Endothelial cell of umbilical vein (primary cell): Measurements from ENCODE around the gene AKNA. TPM values are rescaled to one million over a fixed set of nuclear protein-coding genes. Genes with fewer than 3 reads are reported as not detected.
"Not testable (repeated sequence)": the region's sequence is repeated elsewhere in the genome, so short reads cannot be mapped to it uniquely, and the experiment has no call there.

Experiments used
- BruUV-seq: library from RNA; stranded (reverse); fragments of 400-500 nt; replicated peaks from 2 replicates; lab custom pipeline; 2021; lab: Mats Ljungman, UMichigan
- CTCF ChIA-PET: fragments of 300-600, 350-600 bp; sonication (Branson Sonifier 250); formaldehyde crosslinking; loops from one replicate; lab custom pipeline; 2021; ENCODE audit warnings: antibody characterized with exemption, inconsistent platforms; lab: Charles Lee
- POLR2A ChIA-PET: fragments of 300-600, 350-600 bp; sonication (Branson Sonifier 250); formaldehyde crosslinking; loops from one replicate; lab custom pipeline; 2021; ENCODE audit warnings: antibody characterized with exemption, inconsistent platforms; lab: Charles Lee
- DNase-seq: peaks from one replicate; pipeline ENCODE4 v3.0.0-alpha.2; 2011; ENCODE audit warnings: low read depth, low spot score
- FAIRE-seq: peaks from 2 replicates; lab custom pipeline; 2011; peaks lifted over from hg19 to GRCh38; lab: Jason Lieb, UNC
- H2AFZ ChIP-seq: 2 replicates; pipeline ENCODE4 v1.6.0; 2012; ENCODE audit warnings: low read depth, low read length, control low read depth, inconsistent platforms
- H3K27ac ChIP-seq: 2 replicates; pipeline ENCODE4 v1.5.1; 2011; ENCODE audit warnings: low read depth, mild to moderate bottlenecking, control low read depth, low read length, moderate library complexity; ENCODE audit not compliant: insufficient read depth
- H3K27me3 ChIP-seq, 2 experiments: 2 replicates each; pipeline versions ENCODE4 v1.6.0 to v1.6.1; 2011; ENCODE audit warnings: low read length in 2 of 2, mixed read lengths in 1 of 2; ENCODE audit not compliant: control insufficient read depth in 2 of 2, insufficient read depth in 2 of 2
- H3K36me3 ChIP-seq, 2 experiments: 2 replicates in 1 of 2; 3 replicates in 1 of 2; pipeline ENCODE4 v1.5.1; 2011; ENCODE audit warnings: low read length in 2 of 2, mild to moderate bottlenecking in 1 of 2, moderate library complexity in 1 of 2; ENCODE audit not compliant: control insufficient read depth in 2 of 2, insufficient read depth in 2 of 2; ENCODE audit errors: extremely low read depth in 1 of 2
- H3K4me1 ChIP-seq: 3 replicates; pipeline ENCODE4 v1.5.1; 2011; ENCODE audit warnings: mild to moderate bottlenecking, low read length; ENCODE audit not compliant: control insufficient read depth, insufficient read depth; ENCODE audit errors: extremely low read depth
- H3K4me2 ChIP-seq: 2 replicates; pipeline ENCODE4 v1.6.1; 2011; ENCODE audit warnings: low read length, control low read depth, mixed read lengths; ENCODE audit not compliant: insufficient read depth
- H3K4me3 ChIP-seq, 3 experiments: fragments of 200-600 bp in 1 of 3; sonication (generic), shearing (Covaris generic) in 1 of 3; replicated peaks in 1 of 3; 2 replicates each; pipeline ENCODE4 v1.5.1; 2011 to 2016; ENCODE audit warnings: control low read depth in 3 of 3, low read length in 3 of 3, mild to moderate bottlenecking in 2 of 3, inconsistent platforms in 1 of 3, low read depth in 1 of 3, moderate library complexity in 1 of 3; ENCODE audit not compliant: insufficient read depth in 1 of 3
- H3K79me2 ChIP-seq: 2 replicates; pipeline ENCODE4 v1.6.0; 2012; ENCODE audit warnings: low read length, inconsistent platforms; ENCODE audit not compliant: control insufficient read depth, insufficient read depth
- H3K9ac ChIP-seq: replicated peaks from 2 replicates; pipeline ENCODE3; 2011; ENCODE audit warnings: low read length, control low read depth; ENCODE audit not compliant: insufficient read depth; ENCODE audit errors: extremely low read depth
- H3K9me1 ChIP-seq: replicated peaks from 3 replicates; pipeline ENCODE4 v1.6.0; 2011; ENCODE audit warnings: mild to moderate bottlenecking, low read length; ENCODE audit not compliant: control insufficient read depth, insufficient read depth; ENCODE audit errors: extremely low read depth
- H3K9me3 ChIP-seq: replicated peaks from 2 replicates; pipeline ENCODE4 v1.5.1; 2012; ENCODE audit warnings: low read length, inconsistent platforms; ENCODE audit not compliant: control insufficient read depth, insufficient read depth
- H4K20me1 ChIP-seq: replicated peaks from 2 replicates; pipeline ENCODE3; 2011; ENCODE audit warnings: mild to moderate bottlenecking, low read length; ENCODE audit not compliant: control insufficient read depth, insufficient read depth; ENCODE audit errors: extremely low read depth
- dilution Hi-C: fragments of 300-500 bp; cut with MboI; formaldehyde crosslinking; loops from one replicate; pipeline ENCODE4 v1.15.0; 2019; ENCODE audit warnings: low sequenced_read_pairs; ENCODE audit not compliant: extremely low pct_ligation_motif_present
- intact Hi-C: fragments of 100-400 bp; cut with micrococcal nuclease; formaldehyde crosslinking; loops from one replicate; pipeline ENCODE4 v1.10.0; 2022
- polyA plus RNA-seq, 4 experiments: library from polyadenylated mRNA; depleted of rRNA in 3 of 4; stranded (reverse) in 3 of 4; unstranded in 1 of 4; fragments of >200 nt; gene quantifications; 2 replicates each; pipeline versions ENCODE4 v1.2.1 to v1.2.3, GENCODE V29; 2011 to 2012; ENCODE audit warnings: missing spikeins in 1 of 4
- total RNA-seq: library from RNA; stranded (reverse); gene quantifications from 2 replicates; pipeline ENCODE4 v1.2.3, GENCODE V29; 2021

The AKNA gene
- total and polyA plus RNA-seq, 2 donors (not counting 3 experiments of a cell fraction or from before 2014, with no cell fraction given): 11.3 to 22.4 TPM

GRCh38 chr9:114328937-114329624 lies 58.7 kb downstream of the AKNA start:
- BruUV-seq, H3K27ac ChIP-seq, intact Hi-C loops, H3K9ac ChIP-seq, H4K20me1 ChIP-seq, H2AFZ ChIP-seq, DNase-seq, H3K9me1 ChIP-seq, FAIRE-seq, H3K79me2 ChIP-seq, H3K4me1 ChIP-seq, CTCF ChIA-PET, H3K36me3 ChIP-seq, H3K4me3 ChIP-seq, POLR2A ChIA-PET, dilution Hi-C loops, H3K27me3 ChIP-seq, H3K4me2 ChIP-seq, H3K9me3 ChIP-seq: not testable (repeated sequence)

GRCh38 chr9:114328357-114328820 lies 59.4 kb downstream of the AKNA start:
- BruUV-seq: not testable (repeated sequence)

More at GRCh38 chr9:114328357-114328820, 59.4 kb downstream of the AKNA start:
- H3K4me2 ChIP-seq, H3K36me3 ChIP-seq, dilution Hi-C loops, H3K9me1 ChIP-seq, FAIRE-seq, H3K9me3 ChIP-seq, H3K9ac ChIP-seq, H4K20me1 ChIP-seq, H2AFZ ChIP-seq, H3K4me1 ChIP-seq, H3K79me2 ChIP-seq, H3K27me3 ChIP-seq, H3K4me3 ChIP-seq, CTCF ChIA-PET, H3K27ac ChIP-seq, DNase-seq, intact Hi-C loops, POLR2A ChIA-PET: not testable (repeated sequence)
